Ectodermal cell (in vitro differentiated cells): Measurements from ENCODE around the gene TXNRD3.
"Not testable (repeated sequence)": the region's sequence is repeated elsewhere in the genome, so short reads cannot be mapped to it uniquely, and the experiment has no call there.

Source experiments
- H3K27ac ChIP-seq: 2 replicates; pipeline ENCODE4 v1.7.0; 2013; ENCODE audit warnings: mild to moderate bottlenecking, low read depth, low read length; ENCODE audit not compliant: insufficient read depth, poor library complexity, severe bottlenecking
- H3K27me3 ChIP-seq: 2 replicates; pipeline ENCODE4 v1.7.0; 2013; ENCODE audit warnings: mild to moderate bottlenecking, low read length; ENCODE audit not compliant: insufficient read depth, control insufficient read depth, poor library complexity, severe bottlenecking
- H3K36me3 ChIP-seq: one replicate; pipeline ENCODE4 v1.7.0; 2013; ENCODE audit warnings: low read length; ENCODE audit not compliant: control insufficient read depth, insufficient read depth
- H3K4me1 ChIP-seq: one replicate; pipeline ENCODE4 v1.7.0; 2013; ENCODE audit warnings: low read length; ENCODE audit not compliant: control insufficient read depth, insufficient read depth
- H3K4me3 ChIP-seq: 2 replicates; pipeline ENCODE4 v1.7.0; 2013; ENCODE audit warnings: low read depth, low read length, control low read depth; ENCODE audit not compliant: insufficient read depth
- H3K9me3 ChIP-seq: 2 replicates; pipeline ENCODE4 v1.7.0; 2013; ENCODE audit warnings: mild to moderate bottlenecking, low read length, moderate library complexity; ENCODE audit not compliant: control insufficient read depth
- WGBS, 2 experiments: methylation state at CpG; one replicate each; pipeline ENCODE4 v1.1.7; 2013; ENCODE audit warnings: missing lambda C conversion rate in 2 of 2; 5-methylcytosine and 5-hydroxymethylcytosine counted together

The TXNRD3 gene

GRCh38 chr3:126649556-126650092 is 5.3 kb downstream of the TXNRD3 start:
- Histone ChIP-seq H3K27me3 (peaks cover 31% of the 10 kb centered on the region), H3K4me1 (no peaks in the 10 kb centered on the region), H3K27ac (no peak overlapping the region), H3K36me3 (no peaks in the 10 kb centered on the region), H3K4me3 (no peak overlapping the region), H3K9me3 (no peaks in the 10 kb centered on the region)
- 77 to 85% methylated on average over 1 to 2 of the region's 2 CpGs for WGBS, 2 experiments

DNA sequence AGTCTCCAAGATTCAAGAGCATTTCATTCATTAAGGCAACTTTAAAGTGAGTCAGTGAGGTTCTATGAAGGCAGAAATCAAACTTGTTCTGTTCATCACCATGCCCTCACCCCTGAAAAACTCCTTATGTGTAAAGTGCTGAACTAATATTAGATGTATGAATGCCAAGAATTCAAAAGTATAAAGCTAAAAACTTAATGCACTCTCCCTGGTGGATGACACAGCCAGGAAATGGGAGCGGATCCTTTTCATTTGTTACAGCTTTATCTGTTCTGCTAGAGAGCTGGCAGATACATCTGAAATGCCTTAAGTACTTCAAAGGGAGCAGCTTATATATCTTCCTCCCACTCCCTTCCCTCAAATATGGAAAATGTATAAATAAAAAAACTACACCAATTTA is 8.2 kb downstream of the TXNRD3 start:
- no peaks in the 10 kb centered on the region for H3K4me1 ChIP-seq
- H3K27ac ChIP-seq: no peak overlapping the region
- no peaks in the 10 kb centered on the region for H3K36me3 ChIP-seq
- H3K4me3 ChIP-seq: no peak overlapping the region
- H3K27me3 ChIP-seq: peaks cover 5% of the 10 kb centered on the region
- no peaks in the 10 kb centered on the region for H3K9me3 ChIP-seq
- WGBS, 2 experiments: 88 to 100% methylated on average over 1 of the region's 1 CpG

- Histone ChIP-seq H3K4me3 (no peak overlapping the region), H3K36me3 (no peaks in the 10 kb centered on the region), H3K27me3 (no peaks in the 10 kb centered on the region), H3K4me1 (no peaks in the 10 kb centered on the region), H3K27ac (no peak overlapping the region), H3K9me3 (no peaks in the 10 kb centered on the region)
- 95 to 100% methylated on average over 2 of the region's 2 CpGs for WGBS, 2 experiments
These were observed 10.3 kb downstream of the TXNRD3 start for GRCh38 chr3:126644615-126645014.

- WGBS, 2 experiments: 77 to 83% methylated on average over 1 of the region's 1 CpG
- Histone ChIP-seq H3K4me1 (no peaks in the 10 kb centered on the region), H3K4me3 (no peak overlapping the region), H3K9me3 (no peaks in the 10 kb centered on the region), H3K27me3 (no peaks in the 10 kb centered on the region), H3K27ac (no peak overlapping the region), H3K36me3 (no peaks in the 10 kb centered on the region)
These were observed 16.1 kb downstream of the TXNRD3 start for GRCh38 chr3:126638790-126639189.

DNA sequence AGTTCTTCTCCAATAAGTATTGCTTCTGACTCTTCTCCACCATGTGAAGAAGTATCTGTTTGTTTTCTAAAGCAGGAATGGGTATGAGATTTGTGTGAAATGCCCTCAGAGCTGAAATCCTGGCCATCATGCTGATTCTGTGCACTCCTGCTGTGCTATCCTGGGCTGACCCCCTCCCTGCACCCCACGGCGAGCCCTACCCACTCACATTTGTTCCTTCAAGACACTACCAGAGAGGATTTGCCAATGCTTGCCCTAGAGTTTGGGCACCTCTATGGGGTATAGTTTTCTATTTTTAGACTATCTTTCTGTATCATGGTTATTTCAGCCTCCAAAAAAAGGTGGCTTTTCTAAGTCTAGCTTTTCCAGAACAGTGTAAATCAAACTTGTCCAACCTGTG is 18.5 kb downstream of the TXNRD3 start:
- H3K27me3 ChIP-seq: no peaks in the 10 kb centered on the region
- no peak overlapping the region for H3K4me3 ChIP-seq
- no peaks in the 10 kb centered on the region for H3K9me3 ChIP-seq
- no peaks in the 10 kb centered on the region for H3K36me3 ChIP-seq
- no peak overlapping the region for H3K27ac ChIP-seq
- 85 to 87% methylated on average over 2 of the region's 2 CpGs for WGBS, 2 experiments
- no peaks in the 10 kb centered on the region for H3K4me1 ChIP-seq

GRCh38 chr3:126634803-126635202 is 20.1 kb downstream of the TXNRD3 start:
- 89 to 93% methylated on average over 5 of the region's 5 CpGs for WGBS, 2 experiments
- Histone ChIP-seq H3K4me1 (no peaks in the 10 kb centered on the region), H3K27ac (no peak overlapping the region), H3K36me3 (no peaks in the 10 kb centered on the region), H3K9me3 (no peaks in the 10 kb centered on the region), H3K4me3 (no peak overlapping the region), H3K27me3 (no peaks in the 10 kb centered on the region)

DNA sequence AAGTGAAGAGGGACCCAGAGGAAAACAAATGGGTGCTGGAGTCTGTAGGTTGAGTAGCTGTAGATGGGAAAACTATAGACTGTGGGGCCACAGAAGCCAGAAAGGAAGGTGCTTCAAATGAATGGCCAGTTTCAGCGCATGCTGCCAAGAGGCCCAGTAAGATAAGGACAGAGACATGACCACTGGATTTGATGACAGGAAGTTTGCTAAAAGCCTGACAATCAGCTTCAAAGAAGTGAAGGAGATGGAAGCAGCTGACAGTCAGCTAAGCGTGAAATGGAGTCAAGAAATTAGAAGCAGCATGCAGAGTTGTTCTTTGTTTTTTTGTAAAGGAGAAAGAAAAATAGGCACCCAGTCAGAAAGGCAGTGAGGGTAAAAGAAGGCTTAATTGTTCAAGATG is 24.9 kb downstream of the TXNRD3 start:
- 60 to 72% methylated on average over 2 of the region's 2 CpGs for WGBS, 2 experiments
- Histone ChIP-seq H3K9me3 (no peaks in the 10 kb centered on the region), H3K4me3 (no peak overlapping the region), H3K27me3 (no peaks in the 10 kb centered on the region), H3K4me1 (no peaks in the 10 kb centered on the region), H3K27ac (peak overlapping the region; percentile 19), H3K36me3 (no peaks in the 10 kb centered on the region)

GRCh38 chr3:126625735-126626134 is 29.2 kb downstream of the TXNRD3 start:
- not testable (repeated sequence) for H3K4me3 ChIP-seq, H3K36me3 ChIP-seq
- WGBS, 2 experiments: 89 to 94% methylated on average over 2 to 3 of the region's 3 CpGs

DNA sequence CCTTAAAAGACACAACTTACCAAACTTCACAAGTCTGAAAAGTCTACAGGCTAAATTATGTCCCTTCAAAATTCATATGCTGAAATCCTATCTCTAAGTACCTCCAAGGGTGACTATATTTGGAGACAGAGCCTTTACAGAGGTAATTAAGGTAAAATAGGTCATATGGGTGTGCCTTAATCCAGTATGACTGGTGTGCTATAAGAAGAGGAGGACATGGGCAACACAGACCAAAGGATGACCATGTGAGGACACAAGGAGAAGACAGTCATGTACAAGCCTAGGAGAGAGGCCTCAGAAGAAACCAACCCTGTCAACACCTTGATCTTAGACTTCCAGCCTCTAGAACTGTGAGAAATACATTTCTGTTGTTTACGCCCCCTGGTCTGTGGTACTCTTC is 32.2 kb downstream of the TXNRD3 start:
- Histone ChIP-seq H3K27me3 (no peaks in the 10 kb centered on the region), H3K27ac (no peak overlapping the region), H3K9me3 (no peaks in the 10 kb centered on the region), H3K4me3 (no peak overlapping the region), H3K4me1 (no peaks in the 10 kb centered on the region), H3K36me3 (no peaks in the 10 kb centered on the region)
- 92 to 100% methylated on average over 1 of the region's 1 CpG for WGBS, 2 experiments

More at GRCh38 chr3:126625735-126626134, 29.2 kb downstream of the TXNRD3 start:
- H3K27ac ChIP-seq, H3K27me3 ChIP-seq, H3K9me3 ChIP-seq, H3K4me1 ChIP-seq: not testable (repeated sequence)

- Histone ChIP-seq H3K4me3 (no peak overlapping the region), H3K27me3 (no peaks in the 10 kb centered on the region), H3K9me3 (no peaks in the 10 kb centered on the region), H3K4me1 (no peaks in the 10 kb centered on the region), H3K27ac (no peak overlapping the region), H3K36me3 (no peaks in the 10 kb centered on the region)
- WGBS, 2 experiments: 97 to 100% methylated on average over 1 to 2 of the region's 2 CpGs
These were observed 33.1 kb downstream of the TXNRD3 start for GRCh38 chr3:126621627-126622345.
